Liver (tissue), 9 donors: ENCODE measurements around the gene STX17. TPM values are rescaled to one million over a fixed set of nuclear protein-coding genes. Genes with fewer than 3 reads are reported as not detected.

Source experiments
- DNase-seq: peaks from one replicate; pipeline ENCODE4 v3.0.0-alpha.2; 2017; ENCODE audit warnings: low spot score
- H3K27ac ChIP-seq, 2 donors: one replicate each; pipeline ENCODE4 v1.7.0; 2013; ENCODE audit warnings: inconsistent platforms in 2 of 2, low read length in 2 of 2, control low read depth in 1 of 2, low read depth in 1 of 2, mild to moderate bottlenecking in 1 of 2
- H3K27me3 ChIP-seq, 4 donors: one replicate each; pipeline versions ENCODE4 v1.6.1 to v1.7.0; 2013; ENCODE audit warnings: low read length in 3 of 4, inconsistent platforms in 1 of 4, mild to moderate bottlenecking in 1 of 4, moderate library complexity in 1 of 4; ENCODE audit not compliant: control insufficient read depth in 4 of 4, insufficient read depth in 4 of 4
- H3K36me3 ChIP-seq, 4 donors: one replicate each; pipeline versions ENCODE4 v1.6.1 to v1.7.0; 2013; ENCODE audit warnings: low read length in 3 of 4, mild to moderate bottlenecking in 3 of 4, low read depth in 1 of 4, moderate library complexity in 1 of 4; ENCODE audit not compliant: control insufficient read depth in 4 of 4, insufficient read depth in 3 of 4
- H3K4me1 ChIP-seq, 4 donors: one replicate each; pipeline versions ENCODE4 v1.6.1 to v1.7.0; 2013; ENCODE audit warnings: low read length in 3 of 4, mild to moderate bottlenecking in 3 of 4, moderate library complexity in 1 of 4; ENCODE audit not compliant: control insufficient read depth in 4 of 4, insufficient read depth in 4 of 4
- H3K4me3 ChIP-seq, 3 donors: one replicate each; pipeline versions ENCODE4 v1.6.1 to v1.7.0; 2013; ENCODE audit warnings: low read length in 3 of 3, control low read depth in 1 of 3, low read depth in 1 of 3, mild to moderate bottlenecking in 1 of 3
- H3K9ac ChIP-seq, 2 donors: one replicate each; pipeline ENCODE4 v1.7.0; 2013; ENCODE audit warnings: low read length in 2 of 2, mild to moderate bottlenecking in 2 of 2, moderate library complexity in 2 of 2, control low read depth in 1 of 2, low read depth in 1 of 2
- H3K9me3 ChIP-seq, 4 donors: one replicate each; pipeline versions ENCODE4 v1.6.1 to v1.7.0; 2013; ENCODE audit warnings: low read length in 3 of 4; ENCODE audit not compliant: control insufficient read depth in 4 of 4
- ATF3 ChIP-seq: IDR thresholded peaks from 2 replicates; pipeline ENCODE4 v1.6.1; 2016; ENCODE audit warnings: antibody characterized with exemption
- CTCF ChIP-seq: fragments of 150-350 bp; IDR thresholded peaks from 2 replicates; pipeline ENCODE4 v1.5.1; 2017; ENCODE audit warnings: improper control_type of control experiment, low read depth, low read length; ENCODE audit not compliant: missing input control
- EGR1 ChIP-seq, 2 donors: IDR thresholded peaks; 2 replicates each; pipeline ENCODE4 v1.6.1; 2016 to 2018; ENCODE audit warnings: antibody characterized with exemption in 2 of 2, low read depth in 2 of 2
- FOXA1 ChIP-seq: IDR thresholded peaks from 2 replicates; pipeline ENCODE4 v1.6.1; 2016; ENCODE audit warnings: antibody characterized with exemption
- FOXA2 ChIP-seq: IDR thresholded peaks from 2 replicates; pipeline ENCODE4 v1.6.1; 2016; ENCODE audit warnings: antibody characterized with exemption
- GABPA ChIP-seq, 2 donors: IDR thresholded peaks in 1 of 2; conservative IDR thresholded peaks in 1 of 2; 2 replicates each; pipeline ENCODE4 v1.6.1; 2016; ENCODE audit warnings: antibody characterized with exemption in 2 of 2, mild to moderate bottlenecking in 1 of 2, moderate library complexity in 1 of 2
- HNF4A ChIP-seq, 2 donors: conservative IDR thresholded peaks; 2 replicates each; pipeline ENCODE4 v1.6.1; 2016; ENCODE audit warnings: antibody characterized with exemption in 2 of 2, mild to moderate bottlenecking in 2 of 2
- HNF4G ChIP-seq: IDR thresholded peaks from 2 replicates; pipeline ENCODE4 v1.6.1; 2016; ENCODE audit warnings: antibody characterized with exemption
- JUND ChIP-seq, 2 donors: IDR thresholded peaks; 2 replicates each; pipeline ENCODE4 v1.6.1; 2016; ENCODE audit warnings: antibody characterized with exemption in 2 of 2
- MAX ChIP-seq: IDR thresholded peaks from 2 replicates; pipeline ENCODE4 v1.6.1; 2016; ENCODE audit warnings: antibody characterized with exemption
- NR2F2 ChIP-seq: IDR thresholded peaks from 2 replicates; pipeline ENCODE4 v1.6.1; 2016; ENCODE audit warnings: antibody characterized with exemption
- RAD21 ChIP-seq, 2 donors: IDR thresholded peaks; 2 replicates each; pipeline ENCODE4 v1.6.1; 2016; ENCODE audit warnings: antibody characterized with exemption in 2 of 2, mild to moderate bottlenecking in 2 of 2
- REST ChIP-seq: IDR thresholded peaks from 2 replicates; pipeline ENCODE4 v1.6.1; 2016; ENCODE audit warnings: antibody characterized with exemption, mild to moderate bottlenecking
- RXRA ChIP-seq, 2 donors: IDR thresholded peaks; 2 replicates each; pipeline ENCODE4 v1.6.1; 2017 to 2018; ENCODE audit warnings: antibody characterized with exemption in 2 of 2, mild to moderate bottlenecking in 1 of 2
- SP1 ChIP-seq: IDR thresholded peaks from 2 replicates; pipeline ENCODE4 v1.6.1; 2018; ENCODE audit warnings: antibody characterized with exemption, mild to moderate bottlenecking
- TAF1 ChIP-seq: conservative IDR thresholded peaks from 2 replicates; pipeline ENCODE4 v1.6.1; 2016; ENCODE audit warnings: antibody characterized with exemption, mild to moderate bottlenecking
- YY1 ChIP-seq: IDR thresholded peaks from 2 replicates; pipeline ENCODE4 v1.6.1; 2016; ENCODE audit warnings: antibody characterized with exemption, mild to moderate bottlenecking
- ZBTB33 ChIP-seq: IDR thresholded peaks from 2 replicates; pipeline ENCODE4 v1.6.1; 2016; ENCODE audit warnings: antibody characterized with exemption
- WGBS: extraction: QIAGEN DNeasy Blood & Tissue Kit; methylation state at CpG from one replicate; pipeline ENCODE4 v1.1.7; 2013; 5-methylcytosine and 5-hydroxymethylcytosine counted together
- polyA plus RNA-seq, 2 donors: library from polyadenylated mRNA; stranded (reverse) in 1 of 2; unstranded in 1 of 2; fragments of 200-250 nt in 1 of 2; fragments of >200 nt in 1 of 2; fragmentation: Nextera tagmentation in 1 of 2; extraction: Ambion mirVana in 1 of 2; gene quantifications; one replicate each; pipeline versions ENCODE4 v1.2.1 to v1.2.3, GENCODE V29; 2013 to 2015
- total RNA-seq, 2 donors: library from RNA; depleted of rRNA; stranded (reverse); fragments of >200 nt; gene quantifications; one replicate each; pipeline ENCODE4 v1.2.3, GENCODE V29; 2014
- donor health status: healthy.
- donor health status: healthy.
- donor health status: healthy.
- donor health status: healthy.
- donor health status: healthy.

Gene STX17
- total and polyA plus RNA-seq, 4 donors: 8.3 to 30.9 (median 21.2) TPM

GRCh38 chr9:99921875-99922710 is 15.6 kb downstream of the STX17 start:
- H3K4me1 ChIP-seq: no peaks in the 10 kb centered on the region
- H3K4me3 ChIP-seq: no peak overlapping the region
- TF ChIP-seq ATF3 (no peak), FOXA2 (no peak), EGR1 (IDR thresholded peaks at IDR 0.05; ENCODE audit: low read depth in 2 of 2) (no peak), YY1 (no peak), SP1 (no peak), MAX (no peak), ZBTB33 (no peak), GABPA (IDR thresholded peaks at IDR 0.05 in 1 of 2, conservative IDR thresholded peaks at IDR 0.05 in 1 of 2) (no peak), RXRA (IDR thresholded peaks at IDR 0.05) (no peak), HNF4A (conservative IDR thresholded peaks at IDR 0.05) (no peak), HNF4G (no peak)
- DNase-seq: no peak
- peaks cover 0 to 2% (median 0%) of the 10 kb centered on the region in 4 donors for H3K9me3 ChIP-seq
- H3K27me3 ChIP-seq: no peaks in the 10 kb centered on the region
- H3K9ac ChIP-seq: no peak overlapping the region
- no peak overlapping the region for H3K27ac ChIP-seq
- WGBS: 66% methylated on average over 4 of the region's 4 CpGs
- H3K36me3 ChIP-seq: peaks cover 3 to 30% (median 22%) of the 10 kb centered on the region in 4 donors

GRCh38 chr9:99922711-99923030 is 16.2 kb downstream of the STX17 start:
- Histone ChIP-seq H3K36me3 (peaks cover 3 to 30% (median 21%) of the 10 kb centered on the region in 4 donors), H3K9me3 (peaks cover 0 to 2% (median 0%) of the 10 kb centered on the region in 4 donors)

More at GRCh38 chr9:99922711-99923030, 16.2 kb downstream of the STX17 start:
- no peak for TF ChIP-seq SP1
- no peak for TF ChIP-seq NR2F2
- no peak for TF ChIP-seq FOXA2
- TF ChIP-seq REST: no peak
- TF ChIP-seq FOXA1: no peak
- no peak for TF ChIP-seq JUND (IDR thresholded peaks at IDR 0.05)
- no peak for TF ChIP-seq YY1
- no peak for TF ChIP-seq MAX
- TF ChIP-seq CTCF: no peak
- no peak for TF ChIP-seq RAD21 (IDR thresholded peaks at IDR 0.05)
- TF ChIP-seq TAF1: no peak
- no peak for TF ChIP-seq ATF3
- TF ChIP-seq HNF4G: no peak
- TF ChIP-seq RXRA (IDR thresholded peaks at IDR 0.05): no peak
- TF ChIP-seq EGR1 (IDR thresholded peaks at IDR 0.05; ENCODE audit: low read depth in 2 of 2): no peak
- TF ChIP-seq ZBTB33: no peak
- no peak for TF ChIP-seq HNF4A (conservative IDR thresholded peaks at IDR 0.05)
- DNase-seq: no peak
- Histone ChIP-seq H3K27me3 (no peaks in the 10 kb centered on the region), H3K4me1 (no peaks in the 10 kb centered on the region), H3K27ac (no peak overlapping the region), H3K9ac (no peak overlapping the region), H3K4me3 (no peak overlapping the region)
